HepG2 (cell line): ENCODE measurements around the gene CMIP. TPM values are rescaled to one million over a fixed set of nuclear protein-coding genes. Genes with fewer than 3 reads are reported as not detected.
A peak's percentile ranks its signal among the peaks of the same experiment; 100 is the strongest.

ENCODE experiments used
- AGO2 ChIP-seq: fragments of 200-400 bp; formaldehyde crosslinking; optimal IDR thresholded peaks from 2 replicates; pipeline ENCODE3; 2017; ENCODE audit warnings: mild to moderate bottlenecking, low read depth, low read length, moderate library complexity
- BCL6 ChIP-seq: IDR thresholded peaks from 2 replicates; pipeline ENCODE4 v1.6.1; 2016; ENCODE audit warnings: missing genetic modification reagents, missing compliant biosample characterization
- MAFG ChIP-seq: sonication (generic); formaldehyde crosslinking; IDR thresholded peaks from 2 replicates; pipeline ENCODE4 v1.5.1; 2020; ENCODE audit warnings: mild to moderate bottlenecking, missing genetic modification reagents
- MIER2 ChIP-seq: IDR thresholded peaks from 2 replicates; pipeline ENCODE4 v1.6.1; 2016; ENCODE audit warnings: missing biosample characterization, missing genetic modification reagents
- PCBP2 ChIP-seq: fragments of 200-400 bp; formaldehyde crosslinking; optimal IDR thresholded peaks from 2 replicates; pipeline ENCODE3; 2018; ENCODE audit warnings: low read length, low read depth; ENCODE audit not compliant: poor library complexity, severe bottlenecking
- ZNF101 ChIP-seq: sonication (generic); formaldehyde crosslinking; IDR thresholded peaks from 2 replicates; pipeline ENCODE4 v1.4.0; 2020; ENCODE audit warnings: mild to moderate bottlenecking, low read depth, missing genetic modification reagents, borderline replicate concordance
- ZNF546 ChIP-seq: sonication (generic); formaldehyde crosslinking; conservative IDR thresholded peaks from 2 replicates; pipeline ENCODE4 v1.8.1; 2023; ENCODE audit warnings: mild to moderate bottlenecking, missing genetic modification reagents
- polyA plus RNA-seq, 8 experiments: library from polyadenylated mRNA; depleted of rRNA in 3 of 8; stranded (reverse) in 7 of 8; unstranded in 1 of 8; fragments of >200 nt; fragmentation: Illumina TruSeq in 4 of 8; extraction: Trizol in 4 of 8; gene quantifications; 2 replicates each; pipeline versions ENCODE4 v1.2.1 to v1.2.3, GENCODE V29; 2011 to 2016; ENCODE audit warnings: low read depth in 4 of 8, missing spikeins in 1 of 8, mixed read lengths in 1 of 8; ENCODE audit not compliant: insufficient read depth in 1 of 8
- total RNA-seq, 5 experiments: library from RNA; depleted of rRNA; stranded (reverse); fragments of >200 nt; fragmentation: Illumina TruSeq; extraction: Trizol; gene quantifications; 2 replicates each; pipeline ENCODE4 v1.2.3, GENCODE V29; 2016; ENCODE audit warnings: low read depth in 1 of 5
- TF ChIP-seq, protein P1 (sequence below): IDR thresholded peaks from 2 replicates; pipeline ENCODE4 v1.6.1; 2016; ENCODE audit warnings: low read depth, missing genetic modification reagents, missing compliant biosample characterization
- TF ChIP-seq, protein P2 (sequence below): sonication (generic); formaldehyde crosslinking; IDR thresholded peaks from 2 replicates; pipeline ENCODE4 v1.4.0; 2020; ENCODE audit warnings: mild to moderate bottlenecking, low read depth, missing genetic modification reagents
- TF ChIP-seq, protein P3 (sequence below), 2 experiments: fragments of 450-650 bp in 1 of 2; sonication (generic) in 1 of 2; formaldehyde crosslinking; IDR thresholded peaks; 2 replicates each; pipeline versions ENCODE4 v1.5.0 to v1.8.0; 2020 to 2022; ENCODE audit warnings: mild to moderate bottlenecking in 1 of 2, missing genetic modification reagents in 1 of 2
- TF ChIP-seq, protein P4 (sequence below): sonication (generic); formaldehyde crosslinking; IDR thresholded peaks from 2 replicates; pipeline ENCODE4 v1.8.0; 2023; ENCODE audit warnings: mild to moderate bottlenecking, missing genetic modification reagents
- TF ChIP-seq, protein P5 (sequence below): sonication (generic); formaldehyde crosslinking; IDR thresholded peaks from 2 replicates; pipeline ENCODE4 v1.5.1; 2020; ENCODE audit warnings: mild to moderate bottlenecking, missing genetic modification reagents
- TF ChIP-seq, protein P6 (sequence below): IDR thresholded peaks from 2 replicates; pipeline ENCODE4 v1.6.1; 2018; ENCODE audit warnings: missing genetic modification reagents, mild to moderate bottlenecking, missing compliant biosample characterization

CMIP gene
- total and polyA plus RNA-seq, 2 of the 13 experiments (the other 11 are each of a cell fraction or from before 2014, with no cell fraction given), result 10.9 to 18.1 TPM

DNA sequence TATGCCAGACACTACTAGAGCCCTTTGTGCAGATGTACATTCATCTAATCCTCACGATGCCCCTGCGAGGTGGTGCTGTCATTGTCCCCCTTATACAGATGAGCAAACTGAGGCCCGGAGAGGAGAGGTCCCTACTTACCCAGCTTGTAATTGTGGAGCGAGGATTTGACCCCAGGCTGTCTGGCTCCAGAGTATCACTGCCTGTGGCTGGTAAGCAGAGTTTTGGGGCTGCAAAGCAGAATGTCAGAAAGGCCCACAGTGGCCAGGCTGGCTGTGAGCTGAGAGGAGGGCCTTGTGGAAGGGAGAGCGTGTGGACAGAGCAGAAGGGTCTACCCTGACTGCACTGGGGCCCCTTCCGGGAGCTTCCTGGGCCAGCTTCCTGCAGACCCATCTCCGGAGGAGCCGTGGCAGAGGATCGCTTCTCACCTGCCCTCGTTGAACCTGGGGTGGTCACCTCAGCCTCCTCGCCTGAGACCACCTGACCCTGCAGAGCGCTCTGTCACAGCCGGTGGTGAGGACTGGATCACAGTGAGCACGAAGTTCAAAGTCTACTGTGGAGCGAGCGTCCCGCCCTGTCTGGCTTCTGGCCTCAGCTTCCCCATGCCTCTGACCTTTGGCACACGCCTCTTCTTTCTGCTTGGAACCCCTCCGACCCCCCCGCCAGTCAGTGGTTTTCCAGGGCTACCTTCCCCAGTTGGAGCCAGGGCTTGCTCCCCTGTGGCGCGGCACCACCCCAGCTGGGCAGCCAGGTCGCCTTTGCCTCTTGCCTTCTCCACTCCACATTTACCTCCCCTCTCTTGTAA, 12.1 kb downstream of the CMIP start (continued):
- TF ChIP-seq, protein P1, sequence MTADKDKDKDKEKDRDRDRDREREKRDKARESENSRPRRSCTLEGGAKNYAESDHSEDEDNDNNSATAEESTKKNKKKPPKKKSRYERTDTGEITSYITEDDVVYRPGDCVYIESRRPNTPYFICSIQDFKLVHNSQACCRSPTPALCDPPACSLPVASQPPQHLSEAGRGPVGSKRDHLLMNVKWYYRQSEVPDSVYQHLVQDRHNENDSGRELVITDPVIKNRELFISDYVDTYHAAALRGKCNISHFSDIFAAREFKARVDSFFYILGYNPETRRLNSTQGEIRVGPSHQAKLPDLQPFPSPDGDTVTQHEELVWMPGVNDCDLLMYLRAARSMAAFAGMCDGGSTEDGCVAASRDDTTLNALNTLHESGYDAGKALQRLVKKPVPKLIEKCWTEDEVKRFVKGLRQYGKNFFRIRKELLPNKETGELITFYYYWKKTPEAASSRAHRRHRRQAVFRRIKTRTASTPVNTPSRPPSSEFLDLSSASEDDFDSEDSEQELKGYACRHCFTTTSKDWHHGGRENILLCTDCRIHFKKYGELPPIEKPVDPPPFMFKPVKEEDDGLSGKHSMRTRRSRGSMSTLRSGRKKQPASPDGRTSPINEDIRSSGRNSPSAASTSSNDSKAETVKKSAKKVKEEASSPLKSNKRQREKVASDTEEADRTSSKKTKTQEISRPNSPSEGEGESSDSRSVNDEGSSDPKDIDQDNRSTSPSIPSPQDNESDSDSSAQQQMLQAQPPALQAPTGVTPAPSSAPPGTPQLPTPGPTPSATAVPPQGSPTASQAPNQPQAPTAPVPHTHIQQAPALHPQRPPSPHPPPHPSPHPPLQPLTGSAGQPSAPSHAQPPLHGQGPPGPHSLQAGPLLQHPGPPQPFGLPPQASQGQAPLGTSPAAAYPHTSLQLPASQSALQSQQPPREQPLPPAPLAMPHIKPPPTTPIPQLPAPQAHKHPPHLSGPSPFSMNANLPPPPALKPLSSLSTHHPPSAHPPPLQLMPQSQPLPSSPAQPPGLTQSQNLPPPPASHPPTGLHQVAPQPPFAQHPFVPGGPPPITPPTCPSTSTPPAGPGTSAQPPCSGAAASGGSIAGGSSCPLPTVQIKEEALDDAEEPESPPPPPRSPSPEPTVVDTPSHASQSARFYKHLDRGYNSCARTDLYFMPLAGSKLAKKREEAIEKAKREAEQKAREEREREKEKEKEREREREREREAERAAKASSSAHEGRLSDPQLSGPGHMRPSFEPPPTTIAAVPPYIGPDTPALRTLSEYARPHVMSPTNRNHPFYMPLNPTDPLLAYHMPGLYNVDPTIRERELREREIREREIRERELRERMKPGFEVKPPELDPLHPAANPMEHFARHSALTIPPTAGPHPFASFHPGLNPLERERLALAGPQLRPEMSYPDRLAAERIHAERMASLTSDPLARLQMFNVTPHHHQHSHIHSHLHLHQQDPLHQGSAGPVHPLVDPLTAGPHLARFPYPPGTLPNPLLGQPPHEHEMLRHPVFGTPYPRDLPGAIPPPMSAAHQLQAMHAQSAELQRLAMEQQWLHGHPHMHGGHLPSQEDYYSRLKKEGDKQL (CRISPR knock-in tag), result peak; percentile 77
- TF ChIP-seq PCBP2 (no peak), AGO2 (peak; percentile 74), BCL6 (peak; percentile 94), ZNF546 (CRISPR knock-in tag) (no peak), MIER2 (CRISPR knock-in tag) (no peak; the same call in 1 of the 2 replicates), ZNF101 (CRISPR knock-in tag) (no peak), MAFG (no peak)
- TF ChIP-seq, protein P2, sequence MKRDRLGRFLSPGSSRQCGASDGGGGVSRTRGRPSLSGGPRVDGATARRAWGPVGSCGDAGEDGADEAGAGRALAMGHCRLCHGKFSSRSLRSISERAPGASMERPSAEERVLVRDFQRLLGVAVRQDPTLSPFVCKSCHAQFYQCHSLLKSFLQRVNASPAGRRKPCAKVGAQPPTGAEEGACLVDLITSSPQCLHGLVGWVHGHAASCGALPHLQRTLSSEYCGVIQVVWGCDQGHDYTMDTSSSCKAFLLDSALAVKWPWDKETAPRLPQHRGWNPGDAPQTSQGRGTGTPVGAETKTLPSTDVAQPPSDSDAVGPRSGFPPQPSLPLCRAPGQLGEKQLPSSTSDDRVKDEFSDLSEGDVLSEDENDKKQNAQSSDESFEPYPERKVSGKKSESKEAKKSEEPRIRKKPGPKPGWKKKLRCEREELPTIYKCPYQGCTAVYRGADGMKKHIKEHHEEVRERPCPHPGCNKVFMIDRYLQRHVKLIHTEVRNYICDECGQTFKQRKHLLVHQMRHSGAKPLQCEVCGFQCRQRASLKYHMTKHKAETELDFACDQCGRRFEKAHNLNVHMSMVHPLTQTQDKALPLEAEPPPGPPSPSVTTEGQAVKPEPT (CRISPR knock-in tag), result no peak; the same call in 1 of the 2 replicates
- TF ChIP-seq, protein P3, sequence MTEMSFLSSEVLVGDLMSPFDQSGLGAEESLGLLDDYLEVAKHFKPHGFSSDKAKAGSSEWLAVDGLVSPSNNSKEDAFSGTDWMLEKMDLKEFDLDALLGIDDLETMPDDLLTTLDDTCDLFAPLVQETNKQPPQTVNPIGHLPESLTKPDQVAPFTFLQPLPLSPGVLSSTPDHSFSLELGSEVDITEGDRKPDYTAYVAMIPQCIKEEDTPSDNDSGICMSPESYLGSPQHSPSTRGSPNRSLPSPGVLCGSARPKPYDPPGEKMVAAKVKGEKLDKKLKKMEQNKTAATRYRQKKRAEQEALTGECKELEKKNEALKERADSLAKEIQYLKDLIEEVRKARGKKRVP (CRISPR knock-in tag; IDR thresholded peaks at IDR 0.05), result no peak
- TF ChIP-seq, protein P4, sequence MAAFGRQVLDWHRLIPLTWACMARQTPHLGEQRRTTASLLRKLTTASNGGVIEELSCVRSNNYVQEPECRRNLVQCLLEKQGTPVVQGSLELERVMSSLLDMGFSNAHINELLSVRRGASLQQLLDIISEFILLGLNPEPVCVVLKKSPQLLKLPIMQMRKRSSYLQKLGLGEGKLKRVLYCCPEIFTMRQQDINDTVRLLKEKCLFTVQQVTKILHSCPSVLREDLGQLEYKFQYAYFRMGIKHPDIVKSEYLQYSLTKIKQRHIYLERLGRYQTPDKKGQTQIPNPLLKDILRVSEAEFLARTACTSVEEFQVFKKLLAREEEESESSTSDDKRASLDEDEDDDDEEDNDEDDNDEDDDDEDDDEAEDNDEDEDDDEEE (CRISPR knock-in tag), result peak; percentile 55; the same call in 1 of the 2 replicates
- TF ChIP-seq, protein P5, sequence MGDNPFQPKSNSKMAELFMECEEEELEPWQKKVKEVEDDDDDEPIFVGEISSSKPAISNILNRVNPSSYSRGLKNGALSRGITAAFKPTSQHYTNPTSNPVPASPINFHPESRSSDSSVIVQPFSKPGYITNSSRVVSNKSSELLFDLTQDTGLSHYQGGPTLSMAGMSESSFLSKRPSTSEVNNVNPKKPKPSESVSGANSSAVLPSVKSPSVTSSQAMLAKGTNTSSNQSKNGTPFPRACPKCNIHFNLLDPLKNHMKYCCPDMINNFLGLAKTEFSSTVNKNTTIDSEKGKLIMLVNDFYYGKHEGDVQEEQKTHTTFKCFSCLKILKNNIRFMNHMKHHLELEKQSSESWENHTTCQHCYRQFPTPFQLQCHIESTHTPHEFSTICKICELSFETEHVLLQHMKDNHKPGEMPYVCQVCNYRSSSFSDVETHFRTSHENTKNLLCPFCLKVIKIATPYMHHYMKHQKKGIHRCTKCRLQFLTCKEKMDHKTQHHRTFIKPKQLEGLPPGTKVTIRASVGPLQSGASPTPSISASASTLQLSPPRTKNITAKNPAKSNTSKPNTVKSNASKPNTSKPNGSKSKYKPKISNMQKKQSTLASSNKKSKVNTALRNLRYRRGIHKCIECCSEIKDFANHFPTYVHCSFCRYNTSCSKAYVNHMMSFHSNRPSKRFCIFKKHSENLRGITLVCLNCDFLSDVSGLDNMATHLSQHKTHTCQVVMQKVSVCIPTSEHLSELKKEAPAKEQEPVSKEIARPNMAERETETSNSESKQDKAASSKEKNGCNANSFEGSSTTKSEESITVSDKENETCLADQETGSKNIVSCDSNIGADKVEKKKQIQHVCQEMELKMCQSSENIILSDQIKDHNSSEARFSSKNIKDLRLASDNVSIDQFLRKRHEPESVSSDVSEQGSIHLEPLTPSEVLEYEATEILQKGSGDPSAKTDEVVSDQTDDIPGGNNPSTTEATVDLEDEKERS (CRISPR knock-in tag), result peak; percentile 10; the same call in 1 of the 2 replicates
- TF ChIP-seq, protein P6, sequence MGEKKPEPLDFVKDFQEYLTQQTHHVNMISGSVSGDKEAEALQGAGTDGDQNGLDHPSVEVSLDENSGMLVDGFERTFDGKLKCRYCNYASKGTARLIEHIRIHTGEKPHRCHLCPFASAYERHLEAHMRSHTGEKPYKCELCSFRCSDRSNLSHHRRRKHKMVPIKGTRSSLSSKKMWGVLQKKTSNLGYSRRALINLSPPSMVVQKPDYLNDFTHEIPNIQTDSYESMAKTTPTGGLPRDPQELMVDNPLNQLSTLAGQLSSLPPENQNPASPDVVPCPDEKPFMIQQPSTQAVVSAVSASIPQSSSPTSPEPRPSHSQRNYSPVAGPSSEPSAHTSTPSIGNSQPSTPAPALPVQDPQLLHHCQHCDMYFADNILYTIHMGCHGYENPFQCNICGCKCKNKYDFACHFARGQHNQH, result peak; percentile 90
